HCT116 (cell line): Measurements from ENCODE around the gene CREB3L4.

ENCODE experiments used
- ATF3 ChIP-seq: IDR thresholded peaks from 2 replicates; pipeline ENCODE4 v1.6.1; 2012
- CEBPB ChIP-seq: IDR thresholded peaks from 2 replicates; pipeline ENCODE4 v1.6.1; 2012; ENCODE audit warnings: low read depth
- CTCF ChIP-seq, 3 experiments: fragments of 200-600 bp in 1 of 3; sonication (generic) in 1 of 3; IDR thresholded peaks in 2 of 3; conservative IDR thresholded peaks in 1 of 3; 2 replicates each; pipeline ENCODE4 v1.5.1; 2012 to 2017; ENCODE audit warnings: low read depth in 2 of 3, low read length in 2 of 3, antibody characterized with exemption in 1 of 3, borderline replicate concordance in 1 of 3, control low read depth in 1 of 3, mild to moderate bottlenecking in 1 of 3, mixed read lengths in 1 of 3, mixed run types in 1 of 3, moderate library complexity in 1 of 3; ENCODE audit not compliant: insufficient read depth in 1 of 3
- EZH2 ChIP-seq: fragments of 200-600 bp; sonication (generic); IDR thresholded peaks from 2 replicates; pipeline ENCODE4 v1.6.1; 2017; ENCODE audit warnings: antibody characterized with exemption, mixed run types
- MAX ChIP-seq: IDR thresholded peaks from 2 replicates; pipeline ENCODE4 v1.6.1; 2012
- POLR2A ChIP-seq: IDR thresholded peaks from 2 replicates; pipeline ENCODE4 v1.7.0; 2011; ENCODE audit warnings: borderline replicate concordance; ENCODE audit not compliant: insufficient read depth, insufficient read length; ENCODE audit errors: extremely low read depth
- POLR2AphosphoS5 ChIP-seq: IDR thresholded peaks from 2 replicates; pipeline ENCODE4 v1.6.1; 2011; ENCODE audit warnings: mild to moderate bottlenecking, low read depth, low read length, moderate library complexity
- RAD21 ChIP-seq: IDR thresholded peaks from 2 replicates; pipeline ENCODE4 v1.6.1; 2012; ENCODE audit warnings: low read depth, mild to moderate bottlenecking
- REST ChIP-seq: IDR thresholded peaks from 2 replicates; pipeline ENCODE4 v1.6.1; 2012; ENCODE audit warnings: low read depth
- SIN3A ChIP-seq: IDR thresholded peaks from 2 replicates; pipeline ENCODE4 v1.6.1; 2012; ENCODE audit warnings: low read depth
- SRF ChIP-seq: IDR thresholded peaks from 2 replicates; pipeline ENCODE4 v1.6.1; 2012; ENCODE audit warnings: low read depth
- YY1 ChIP-seq: IDR thresholded peaks from 2 replicates; pipeline ENCODE4 v1.6.1; 2011; ENCODE audit warnings: low read length, low read depth, moderate library complexity, mild to moderate bottlenecking; ENCODE audit not compliant: insufficient replicate concordance; ENCODE audit errors: extremely low read depth
- ZFX ChIP-seq: fragments of 450-650 bp; IDR thresholded peaks from 2 replicates; pipeline ENCODE4 v1.6.1; 2017

GRCh38 chr1:153936011-153936802 lies 31.5 kb upstream of the CREB3L4 start:
- TF ChIP-seq POLR2A (no peak), CTCF (IDR thresholded peaks at IDR 0.05 in 2 of 3, conservative IDR thresholded peaks at IDR 0.05 in 1 of 3; ENCODE audit: borderline replicate concordance in 1 of 3, insufficient read depth in 1 of 3, low read depth in 2 of 3, low read length in 2 of 3) (no peak), MAX (no peak), ATF3 (no peak), RAD21 (no peak), YY1 (no peak), POLR2AphosphoS5 (no peak), CEBPB (no peak), REST (no peak), SRF (no peak), EZH2 (no peak), ZFX (no peak), SIN3A (no peak)
